Tongue (tissue), 2 donors: ENCODE results near the gene SREK1IP1. TPM values are rescaled to one million over a fixed set of nuclear protein-coding genes. Genes with fewer than 3 reads are reported as not detected.
"Not testable (repeated sequence)": the region's sequence is repeated elsewhere in the genome, so short reads cannot be mapped to it uniquely, and the experiment has no call there.

Experiments used
- DNase-seq: peaks from one replicate; pipeline ENCODE4 v3.0.0-alpha.2; 2015
- total RNA-seq: library from RNA; depleted of rRNA; stranded (reverse); fragments of >200 nt; gene quantifications from one replicate; pipeline ENCODE4 v1.2.3, GENCODE V29; 2014

The SREK1IP1 gene
- total RNA-seq, 1 donor from 2014 or later, result 19.1 TPM

DNA sequence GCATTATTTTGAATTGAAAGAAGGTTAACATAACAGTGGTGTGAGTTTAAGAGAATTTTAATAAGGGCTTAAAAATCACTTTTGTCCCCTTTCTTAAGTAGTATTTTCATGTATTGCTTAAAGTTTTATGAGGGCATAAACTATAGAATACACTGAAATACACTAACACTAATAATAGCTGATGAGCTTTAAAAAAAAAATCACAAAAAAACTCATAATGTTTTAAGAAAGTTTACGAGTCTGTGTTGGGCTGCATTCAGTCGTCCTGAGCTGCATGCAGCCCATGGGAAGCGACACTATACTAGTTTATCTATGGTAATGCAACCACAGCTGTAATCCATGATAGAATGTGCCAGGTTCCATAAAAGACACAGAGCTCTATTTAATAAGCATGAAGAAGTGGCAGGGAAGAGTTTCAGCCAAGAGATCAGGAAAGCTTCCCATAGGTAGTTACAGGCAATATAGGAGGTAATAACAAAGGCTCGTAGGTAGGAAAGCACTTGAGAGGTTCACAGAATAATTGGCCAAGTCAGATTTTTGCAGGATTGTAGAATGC is 4.5 kb downstream of the SREK1IP1 start:
- no peak for DNase-seq

- DNase-seq, result no peak
These were observed 8.4 kb downstream of the SREK1IP1 start for GRCh38 chr5:64759960-64760660.

DNA sequence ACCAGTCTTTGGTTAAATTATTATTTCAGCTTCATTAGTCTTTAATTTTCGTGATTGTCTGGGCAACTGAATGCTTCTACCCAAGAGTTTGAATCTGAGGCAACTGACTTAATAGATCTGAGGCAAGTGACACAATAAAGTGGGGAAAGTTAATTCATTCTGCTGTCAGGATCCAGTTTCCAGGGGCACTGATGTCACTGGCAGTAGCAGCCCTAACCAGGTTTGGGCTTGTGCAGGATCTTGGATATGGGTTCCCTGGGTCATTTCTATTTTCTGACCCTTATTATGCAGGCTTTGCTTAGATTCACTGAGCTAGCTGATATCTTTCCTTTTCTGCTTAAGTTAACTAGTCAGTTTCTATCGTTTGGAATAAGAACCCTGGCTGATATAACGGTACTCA is 9.6 kb downstream of the SREK1IP1 start:
- DNase-seq, result no peak

DNA sequence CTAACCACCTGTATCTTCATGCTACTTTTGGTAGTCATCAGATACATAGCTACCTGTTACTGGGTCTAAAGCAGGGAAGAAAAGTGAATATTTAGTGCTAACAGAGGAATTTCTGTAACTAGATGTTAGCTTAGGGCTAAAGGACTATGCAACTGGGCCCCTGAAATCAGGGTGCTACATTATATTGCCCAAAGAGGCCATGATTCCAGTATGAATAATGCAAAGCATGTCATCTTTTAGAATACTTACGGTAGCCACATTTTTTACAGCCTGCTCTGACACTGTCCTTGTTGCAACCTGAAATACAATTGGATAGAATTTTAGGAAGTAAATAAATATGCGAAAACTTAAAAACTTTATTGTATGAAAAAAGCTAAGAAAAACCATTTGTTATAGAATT is 14.4 kb downstream of the SREK1IP1 start:
- DNase-seq, result no peak

DNA sequence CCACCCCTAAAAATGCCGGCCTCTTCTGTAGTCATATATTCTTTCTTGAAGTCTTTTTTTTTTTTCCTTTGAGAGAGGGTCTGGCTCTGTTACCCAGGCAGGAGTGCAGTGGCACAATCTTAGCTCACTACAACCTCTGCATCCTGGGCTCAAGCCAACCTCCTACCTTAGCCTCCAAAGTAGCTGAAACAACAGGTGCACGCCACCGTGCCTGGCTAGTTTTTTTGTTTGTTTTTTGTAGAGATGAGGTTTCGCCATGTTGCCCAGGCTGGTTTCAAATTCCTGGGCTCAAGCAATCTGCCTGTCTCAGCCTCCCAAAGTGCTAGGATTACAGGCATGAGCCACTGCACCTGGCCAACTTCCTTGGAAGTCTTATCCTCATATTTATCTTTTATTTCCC is 19.1 kb downstream of the SREK1IP1 start:
- DNase-seq, result no peak

DNA sequence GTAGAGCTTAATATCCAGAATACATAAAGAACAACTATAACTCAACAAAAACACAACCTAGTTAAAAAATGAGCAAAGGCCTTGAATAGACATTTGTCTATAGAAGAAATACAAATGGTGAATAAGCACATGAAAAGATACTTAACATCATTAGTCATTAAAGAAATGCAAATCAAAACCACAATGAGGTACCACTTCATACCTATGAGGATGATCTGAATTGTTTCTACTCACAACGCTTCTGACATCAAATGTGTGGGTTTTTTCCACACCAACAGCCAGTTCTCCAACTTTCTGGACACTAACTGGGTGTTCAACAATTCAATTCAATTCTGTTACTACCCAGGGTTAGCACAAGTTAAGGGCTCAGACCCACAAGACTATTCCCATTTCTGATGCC is 22.0 kb downstream of the SREK1IP1 start:
- no peak for DNase-seq

DNA sequence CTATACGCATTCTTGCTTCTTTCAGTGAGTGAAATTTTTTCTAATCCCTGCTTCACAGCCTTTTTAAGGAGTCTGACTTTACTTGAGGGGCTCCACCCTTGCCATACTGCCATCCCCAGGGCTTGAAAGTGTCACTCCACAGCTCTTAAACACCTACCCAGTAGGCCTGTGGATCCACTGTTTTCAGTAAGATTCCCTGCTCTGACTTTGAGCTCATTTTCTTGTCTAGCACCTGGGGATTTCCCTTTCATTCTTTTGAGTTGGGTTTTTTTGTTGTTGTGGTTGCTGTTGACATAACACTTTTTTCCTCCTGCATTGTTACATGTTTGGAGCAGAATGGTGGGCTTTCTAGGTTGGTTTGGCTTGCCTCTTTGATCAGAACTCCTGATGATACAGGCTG is 23.6 kb downstream of the SREK1IP1 start:
- DNase-seq, result no peak

DNA sequence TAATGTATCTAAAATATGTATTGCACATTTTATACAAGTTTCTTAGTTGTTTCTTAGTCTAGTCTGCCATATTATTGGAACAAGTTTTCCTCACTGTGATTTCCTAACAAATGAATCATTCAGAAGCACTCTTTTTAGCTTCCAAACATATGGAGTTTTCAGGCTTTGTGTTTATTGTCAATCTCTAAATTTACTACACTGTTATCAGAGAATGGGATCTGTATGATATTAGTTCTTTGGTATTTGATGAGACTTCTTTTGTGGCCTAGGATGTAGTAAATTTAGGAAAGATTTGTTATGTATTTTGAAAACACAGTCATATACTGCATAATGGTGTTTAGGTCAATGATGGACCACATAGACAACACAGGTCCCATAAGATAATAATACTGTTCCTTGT is 25.7 kb downstream of the SREK1IP1 start:
- no peak for DNase-seq

- DNase-seq, result no peak
These were observed 26.1 kb downstream of the SREK1IP1 start for GRCh38 chr5:64742411-64742810.

DNA sequence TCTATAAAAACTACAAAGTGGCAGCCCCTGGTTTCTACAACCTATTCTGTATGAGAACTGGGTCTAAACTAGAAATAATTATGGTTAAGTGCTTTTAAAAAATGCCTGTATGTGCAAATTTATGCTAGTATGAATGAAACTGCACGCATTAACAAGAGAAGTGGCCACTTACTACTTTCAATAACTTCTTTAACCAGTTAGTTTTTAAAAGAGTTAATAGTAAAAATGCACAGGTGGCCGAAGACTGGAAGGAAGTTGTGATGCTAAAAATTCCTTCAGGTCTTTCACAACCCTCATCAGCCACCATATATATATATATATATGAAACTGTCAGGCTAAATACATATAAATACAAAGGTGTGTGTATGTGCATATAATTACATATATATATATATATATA is 41.3 kb downstream of the SREK1IP1 start:
- DNase-seq, result no peak

- DNase-seq, result no peak
These were observed 45.9 kb downstream of the SREK1IP1 start for GRCh38 chr5:64722588-64722987.

DNA sequence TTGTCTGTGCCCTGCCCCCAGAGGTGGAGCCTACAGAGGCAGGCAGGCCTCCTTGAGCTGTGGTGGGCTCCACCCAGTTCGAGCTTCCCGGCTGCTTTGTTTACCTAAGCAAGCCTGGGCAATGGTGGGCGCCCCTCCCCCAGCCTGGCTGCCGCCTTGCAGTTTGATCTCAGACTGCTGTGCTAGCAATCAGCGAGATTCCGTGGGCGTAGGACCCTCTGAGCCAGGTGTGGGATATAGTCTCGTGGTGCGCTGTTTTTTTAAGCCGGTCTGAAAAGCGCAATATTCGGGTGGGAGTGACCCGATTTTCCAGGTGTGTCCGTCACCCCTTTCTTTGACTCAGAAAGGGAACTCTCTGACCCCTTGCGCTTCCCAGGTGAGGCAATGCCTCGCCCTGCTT is 54.0 kb downstream of the SREK1IP1 start:
- not testable (repeated sequence) for DNase-seq

DNA sequence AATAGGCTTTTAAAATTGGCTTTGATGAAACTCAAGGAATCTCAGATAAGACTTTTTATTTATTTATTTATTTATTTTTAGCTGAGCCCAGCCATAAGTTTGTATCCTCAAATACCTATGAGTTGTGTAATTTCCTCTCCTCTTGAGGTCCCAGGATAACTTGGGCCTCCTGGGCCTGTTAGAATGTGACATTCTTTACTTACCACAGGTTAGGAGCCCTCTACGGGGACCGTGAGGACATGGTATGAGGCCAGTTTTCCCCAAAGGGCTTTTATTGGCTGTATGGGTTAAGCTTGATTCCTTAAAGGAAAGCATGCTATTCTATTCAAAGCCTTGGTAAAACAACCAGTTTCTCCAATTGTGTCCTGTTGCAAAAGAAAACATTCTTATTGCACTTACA is 61.3 kb downstream of the SREK1IP1 start:
- no peak for DNase-seq

DNA sequence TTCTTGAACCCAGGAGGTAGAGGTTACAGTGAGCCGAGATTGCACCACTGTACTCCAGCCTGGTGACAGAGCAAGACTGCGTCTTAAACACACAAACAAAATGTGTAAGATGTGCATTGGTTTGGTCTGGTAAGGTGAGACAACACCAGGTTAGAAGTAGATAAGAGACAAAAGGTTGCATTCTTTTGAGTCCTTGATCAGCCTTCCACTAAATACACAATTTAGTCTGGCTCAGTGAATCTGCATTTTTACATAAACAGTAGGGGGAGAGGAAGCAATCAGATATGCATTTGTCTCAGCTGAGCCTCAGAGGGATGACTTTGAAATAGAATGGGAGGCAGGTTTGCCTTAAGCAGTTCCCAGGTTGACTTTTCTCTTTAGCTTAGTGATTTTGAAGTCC is 62.4 kb downstream of the SREK1IP1 start:
- DNase-seq, result not testable (repeated sequence)

DNA sequence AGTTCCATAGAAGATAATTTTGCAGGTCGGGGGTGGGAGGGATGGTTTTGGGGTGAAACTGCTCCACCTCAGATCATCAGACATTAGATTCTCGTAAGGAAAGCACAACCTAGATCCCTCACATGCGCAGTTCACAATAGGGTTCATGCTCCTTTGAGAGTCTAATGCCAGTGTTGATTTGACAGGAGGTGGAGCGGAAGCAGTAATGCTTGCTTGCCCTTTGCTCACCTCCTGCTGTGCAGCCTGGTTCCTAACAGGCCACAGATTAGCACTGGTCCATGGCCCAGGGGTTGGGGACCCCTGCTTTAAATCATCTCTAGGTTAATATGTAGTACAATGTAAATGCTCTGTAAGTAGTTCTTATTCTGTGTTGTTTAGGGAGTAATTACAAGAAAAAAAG is 67.7 kb downstream of the SREK1IP1 start:
- no peak for DNase-seq

DNA sequence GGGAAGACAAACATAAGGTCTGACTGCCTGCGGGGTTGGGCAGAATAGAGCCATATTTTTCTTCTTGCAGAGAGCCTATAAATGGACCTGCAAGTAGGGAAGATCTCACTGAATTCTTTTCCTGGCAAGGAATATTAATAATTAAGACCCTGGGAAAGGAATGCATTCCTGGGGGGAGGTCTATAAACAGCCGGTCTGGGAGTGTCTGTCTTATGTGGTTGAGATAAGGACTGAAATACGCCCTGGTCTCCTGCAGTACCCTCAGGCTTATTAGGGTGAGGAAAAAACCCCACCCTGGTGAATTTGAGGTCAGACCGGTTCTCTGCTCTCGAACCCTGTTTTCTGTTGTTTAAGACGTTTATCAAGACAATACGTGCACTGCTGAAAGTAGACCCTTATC is 72.1 kb downstream of the SREK1IP1 start:
- not testable (repeated sequence) for DNase-seq

- DNase-seq, result no peak
These were observed 74.9 kb downstream of the SREK1IP1 start for GRCh38 chr5:64693636-64694035.

DNA sequence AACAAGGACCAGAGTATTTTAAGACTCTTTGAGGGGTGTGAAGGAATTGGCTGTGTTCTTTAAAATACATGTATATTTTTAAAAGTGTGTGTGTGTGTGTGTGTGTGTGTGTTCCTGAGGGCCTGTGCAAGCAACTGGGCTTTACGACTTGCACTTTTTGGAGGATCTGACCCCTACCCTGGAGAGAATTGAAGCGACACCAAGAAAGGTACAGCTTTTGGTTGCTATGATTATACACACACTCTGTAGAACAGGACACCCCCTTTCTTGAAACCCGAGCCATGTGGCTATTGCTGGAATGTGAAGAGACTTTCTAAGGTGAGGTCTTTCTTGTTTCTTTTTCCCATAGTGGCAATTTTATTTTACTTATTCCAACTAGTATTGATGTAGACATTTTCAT is 77.2 kb downstream of the SREK1IP1 start:
- DNase-seq, result no peak

DNA sequence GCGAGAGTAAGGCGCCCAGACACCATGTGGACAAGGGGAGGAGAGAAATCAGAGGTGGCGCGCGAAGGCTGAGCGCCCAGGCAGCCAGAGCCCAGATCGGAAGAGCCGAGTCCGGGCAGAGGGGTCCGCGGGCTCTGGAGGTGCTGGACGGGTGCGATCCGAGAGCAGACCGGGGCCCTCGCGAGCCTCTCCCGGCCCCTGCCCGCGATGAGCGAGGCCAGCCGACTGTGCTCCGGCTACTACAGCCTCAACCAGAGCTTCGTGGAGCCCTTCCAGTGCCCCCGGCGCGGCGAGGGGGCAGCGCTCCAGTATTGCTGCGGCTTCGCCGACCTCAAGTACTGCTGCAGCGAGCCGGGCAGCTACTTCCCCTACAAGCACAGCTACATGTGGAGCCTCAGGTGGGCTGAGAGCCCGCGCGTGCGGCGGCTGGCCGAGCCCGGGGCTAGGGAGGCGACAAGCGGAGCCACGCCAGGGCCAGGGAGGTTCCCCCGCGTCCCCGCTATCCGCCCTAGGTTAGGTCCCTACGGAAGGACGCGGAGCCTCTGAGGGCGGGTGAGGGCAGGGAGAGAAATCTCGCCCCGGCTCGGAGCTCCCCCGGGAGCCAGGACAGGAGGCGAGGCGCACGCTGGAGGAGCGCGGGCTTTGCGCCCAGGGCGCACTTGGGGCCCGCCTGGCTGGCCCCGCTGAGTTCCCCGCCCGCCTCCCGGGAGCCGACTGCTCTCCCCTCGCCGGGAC is 77.9 kb downstream of the SREK1IP1 start, which contains the start of gene SHISAL2B:
Gene SHISAL2B, plus strand, starts transcription at position 87 of the 735 bp plus-strand sequence. Its CDS starts 121 bp downstream, at position 208.
- peak; percentile 17 for DNase-seq

DNA sequence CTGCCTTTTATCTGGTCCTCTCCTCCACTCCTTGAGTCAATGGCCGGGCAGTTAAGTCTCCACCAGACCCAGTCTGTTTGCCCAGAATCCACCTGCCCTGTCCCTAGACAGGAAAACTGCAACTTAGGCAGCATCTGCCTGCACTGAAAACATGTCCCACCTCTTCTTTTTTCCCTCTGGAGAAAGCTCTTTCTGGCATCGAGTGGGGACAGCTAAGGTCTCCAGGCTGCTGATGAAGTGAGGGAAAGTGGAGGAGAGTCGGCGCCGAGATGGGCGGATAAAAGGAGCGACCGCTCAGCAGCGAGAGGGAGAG is 78.4 kb downstream of the SREK1IP1 start:
- DNase-seq, result no peak

- no peak for DNase-seq
These were observed 79.5 kb downstream of the SREK1IP1 start for GRCh38 chr5:64688965-64689364.

GRCh38 chr5:64688391-64688790 is 80.1 kb downstream of the SREK1IP1 start:
- DNase-seq, result no peak

DNA sequence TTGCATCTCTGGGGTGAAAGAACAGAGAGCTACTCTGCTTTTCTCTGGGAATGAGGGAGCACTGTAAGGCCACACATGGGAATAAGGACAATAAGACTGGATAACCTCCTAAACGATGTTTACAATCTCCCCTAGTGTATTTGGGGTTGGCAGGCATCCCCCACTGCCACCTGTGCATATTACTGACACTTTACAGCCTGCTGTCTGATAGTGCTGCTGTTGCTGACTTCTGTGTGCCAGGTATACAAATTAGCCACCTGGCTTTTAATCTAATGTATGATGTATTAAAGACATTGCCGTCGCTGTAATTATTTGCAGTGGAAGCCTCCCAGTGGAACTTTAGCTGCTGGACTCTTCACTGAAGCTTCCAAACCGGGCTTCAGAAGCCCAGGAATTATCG is 82.6 kb downstream of the SREK1IP1 start:
- no peak for DNase-seq

DNA sequence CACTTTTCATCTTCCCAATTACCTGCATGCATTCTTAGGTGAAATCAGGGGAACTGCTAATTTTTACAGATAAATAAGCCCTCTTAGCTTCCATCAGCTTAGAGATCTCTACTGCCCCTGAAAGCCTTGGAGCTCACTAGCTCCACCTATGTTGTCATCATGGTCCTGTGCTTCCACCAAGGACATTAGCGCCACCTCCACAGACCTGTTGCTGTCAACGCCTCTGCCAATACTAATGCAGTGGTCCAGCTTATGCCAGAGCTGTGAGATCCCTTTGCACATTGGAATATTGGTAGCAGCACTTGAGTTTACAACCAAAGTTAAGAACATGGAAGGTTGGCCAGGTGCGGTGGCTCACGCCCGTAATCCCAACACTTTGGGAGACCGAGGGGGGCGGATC is 85.9 kb downstream of the SREK1IP1 start:
- no peak for DNase-seq
